GM12872 (cell line): ENCODE data around the gene GRID1.

ENCODE experiments used
- TF ChIP-seq, protein P1 (sequence below): IDR thresholded peaks from 3 replicates; pipeline ENCODE4 v1.5.1; 2011; ENCODE audit warnings: low read depth, mild to moderate bottlenecking, low read length, moderate library complexity; ENCODE audit not compliant: insufficient read depth

Gene GRID1

DNA sequence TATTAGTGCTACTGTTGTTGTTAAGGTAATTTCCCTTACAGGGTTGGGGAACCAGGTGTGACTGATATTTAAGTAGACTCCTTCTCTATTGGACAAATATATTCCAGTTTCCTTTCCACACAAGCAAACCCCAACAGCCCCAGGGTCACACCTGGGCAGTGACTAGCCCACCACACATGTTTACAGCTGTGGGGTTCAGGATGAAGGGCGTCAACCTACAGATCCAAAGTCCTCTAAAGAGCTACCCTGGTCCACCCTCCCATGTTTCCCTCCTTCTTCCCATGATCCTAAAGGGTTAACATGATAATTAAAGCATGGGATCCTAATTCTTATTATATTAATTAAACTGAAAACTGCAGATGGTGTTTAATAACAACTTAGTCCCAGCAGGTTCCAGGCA lies 701.5 kb downstream of the GRID1 start:
- TF ChIP-seq, protein P1, sequence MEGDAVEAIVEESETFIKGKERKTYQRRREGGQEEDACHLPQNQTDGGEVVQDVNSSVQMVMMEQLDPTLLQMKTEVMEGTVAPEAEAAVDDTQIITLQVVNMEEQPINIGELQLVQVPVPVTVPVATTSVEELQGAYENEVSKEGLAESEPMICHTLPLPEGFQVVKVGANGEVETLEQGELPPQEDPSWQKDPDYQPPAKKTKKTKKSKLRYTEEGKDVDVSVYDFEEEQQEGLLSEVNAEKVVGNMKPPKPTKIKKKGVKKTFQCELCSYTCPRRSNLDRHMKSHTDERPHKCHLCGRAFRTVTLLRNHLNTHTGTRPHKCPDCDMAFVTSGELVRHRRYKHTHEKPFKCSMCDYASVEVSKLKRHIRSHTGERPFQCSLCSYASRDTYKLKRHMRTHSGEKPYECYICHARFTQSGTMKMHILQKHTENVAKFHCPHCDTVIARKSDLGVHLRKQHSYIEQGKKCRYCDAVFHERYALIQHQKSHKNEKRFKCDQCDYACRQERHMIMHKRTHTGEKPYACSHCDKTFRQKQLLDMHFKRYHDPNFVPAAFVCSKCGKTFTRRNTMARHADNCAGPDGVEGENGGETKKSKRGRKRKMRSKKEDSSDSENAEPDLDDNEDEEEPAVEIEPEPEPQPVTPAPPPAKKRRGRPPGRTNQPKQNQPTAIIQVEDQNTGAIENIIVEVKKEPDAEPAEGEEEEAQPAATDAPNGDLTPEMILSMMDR, result no peak

DNA sequence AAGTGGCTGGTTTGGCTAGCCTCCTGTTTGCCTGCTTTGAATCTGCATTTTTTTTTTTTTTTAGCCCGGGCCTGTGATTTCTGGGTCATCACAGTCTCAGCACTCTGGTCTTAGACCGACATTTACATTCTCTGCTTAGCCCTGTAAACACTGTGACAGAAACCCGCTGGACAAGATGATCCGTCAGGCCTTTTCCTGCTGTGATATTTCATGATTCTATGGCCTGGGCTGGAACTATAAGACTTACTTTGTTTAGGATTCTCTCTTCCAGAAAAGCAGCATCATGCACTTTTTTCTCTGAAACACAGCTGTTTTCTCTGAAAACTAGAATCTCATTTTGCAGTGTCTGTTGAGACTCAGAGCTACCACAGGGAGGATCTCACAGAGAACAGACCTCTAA lies 705.5 kb downstream of the GRID1 start:
- TF ChIP-seq, protein P1, result no peak

DNA sequence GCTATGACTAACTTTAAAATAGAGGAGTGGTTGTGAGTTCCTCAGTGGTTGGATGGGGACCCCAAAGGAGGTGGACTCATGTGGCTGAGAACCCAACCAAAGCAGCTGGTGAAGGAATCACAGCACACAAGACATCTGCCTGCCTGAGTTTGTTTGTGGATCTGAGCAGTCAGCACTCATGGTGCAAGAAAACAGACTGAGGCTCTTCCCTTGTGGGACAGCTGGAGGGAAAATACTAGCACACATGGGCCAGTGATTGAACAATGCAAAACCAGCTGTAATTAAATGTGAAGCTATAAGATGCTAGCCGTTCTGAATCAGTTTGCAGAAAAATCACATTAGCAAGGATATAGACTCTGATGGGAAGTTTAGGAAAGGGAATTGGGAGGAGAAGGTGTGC lies 707.3 kb downstream of the GRID1 start:
- TF ChIP-seq, protein P1, result no peak

GRCh38 chr10:85658518-85658917 lies 708.1 kb downstream of the GRID1 start:
- TF ChIP-seq, protein P1, result no peak

- TF ChIP-seq, protein P1, result no peak
Observed at GRCh38 chr10:85657476-85658113, 709.0 kb downstream of the GRID1 start.

GRCh38 chr10:85655411-85655810 lies 711.2 kb downstream of the GRID1 start:
- TF ChIP-seq, protein P1, result no peak

- TF ChIP-seq, protein P1, result no peak
Observed at GRCh38 chr10:85651497-85651882, 715.1 kb downstream of the GRID1 start.
